Colonic mucosa (tissue), 4 donors: ENCODE measurements around the gene TPD52L2. TPM values are rescaled to one million over a fixed set of nuclear protein-coding genes. Genes with fewer than 3 reads are reported as not detected.
"Not testable (repeated sequence)": the region's sequence is repeated elsewhere in the genome, so short reads cannot be mapped to it uniquely, and the experiment has no call there.

Source experiments
- DNase-seq: peaks from one replicate; pipeline ENCODE4 v3.0.0-alpha.2; 2020
- H3K27ac ChIP-seq: fragments of 200-600 bp; one replicate; pipeline ENCODE4 v1.8.0; 2021
- H3K27me3 ChIP-seq: fragments of 200-600 bp; one replicate; pipeline ENCODE4 v1.8.0; 2021
- H3K36me3 ChIP-seq: fragments of 200-600 bp; one replicate; pipeline ENCODE4 v1.8.0; 2021
- H3K4me1 ChIP-seq: fragments of 200-600 bp; one replicate; pipeline ENCODE4 v1.8.0; 2021; ENCODE audit warnings: mild to moderate bottlenecking
- H3K4me3 ChIP-seq: fragments of 200-600 bp; one replicate; pipeline ENCODE4 v1.8.0; 2021
- H3K9ac ChIP-seq, 2 donors: one replicate each; pipeline ENCODE4 v1.7.0; 2013; ENCODE audit warnings: control low read depth in 2 of 2, low read depth in 2 of 2, low read length in 2 of 2
- H3K9me3 ChIP-seq: fragments of 200-600 bp; one replicate; pipeline ENCODE4 v1.8.0; 2021
- intact Hi-C: fragments of 100-400 bp; cut with DNase I; formaldehyde crosslinking; loops from one replicate; pipeline ENCODE4 v1.14.1; 2022
- total RNA-seq, 2 donors: library from RNA; stranded (reverse); fragmentation: NEBNext Ultra II Directional in 1 of 2; extraction: Animal tissue kit (Norgen Biotek cat#: 25700) in 1 of 2; gene quantifications; one replicate each; pipeline ENCODE4 v1.2.1, GENCODE V29; 2021
- TF ChIP-seq, protein P1 (sequence below): fragments of 200-600 bp; IDR thresholded peaks from one replicate; pipeline ENCODE4 v1.8.0; 2022; ENCODE audit warnings: antibody characterized with exemption, mild to moderate bottlenecking
- donor health status: healthy.
- donor health status: DM: no; HTN: no; CAD: no.
- donor health status: DM: no; HTN: no; CAD: no.

The TPD52L2 gene
- total RNA-seq, 2 donors from 2014 or later, result 54.0 to 66.1 TPM

GRCh38 chr20:63923651-63924050, 58.6 kb downstream of the TPD52L2 start:
- H3K9me3 ChIP-seq, result no peaks in the 10 kb centered on the region
- no peaks in the 10 kb centered on the region for H3K27me3 ChIP-seq
- no peak overlapping the region for H3K27ac ChIP-seq
- H3K36me3 ChIP-seq, result peaks cover 8% of the 10 kb centered on the region
- intact Hi-C loops, result no loop called here
- no peaks in the 10 kb centered on the region for H3K4me1 ChIP-seq
- TF ChIP-seq, protein P1, sequence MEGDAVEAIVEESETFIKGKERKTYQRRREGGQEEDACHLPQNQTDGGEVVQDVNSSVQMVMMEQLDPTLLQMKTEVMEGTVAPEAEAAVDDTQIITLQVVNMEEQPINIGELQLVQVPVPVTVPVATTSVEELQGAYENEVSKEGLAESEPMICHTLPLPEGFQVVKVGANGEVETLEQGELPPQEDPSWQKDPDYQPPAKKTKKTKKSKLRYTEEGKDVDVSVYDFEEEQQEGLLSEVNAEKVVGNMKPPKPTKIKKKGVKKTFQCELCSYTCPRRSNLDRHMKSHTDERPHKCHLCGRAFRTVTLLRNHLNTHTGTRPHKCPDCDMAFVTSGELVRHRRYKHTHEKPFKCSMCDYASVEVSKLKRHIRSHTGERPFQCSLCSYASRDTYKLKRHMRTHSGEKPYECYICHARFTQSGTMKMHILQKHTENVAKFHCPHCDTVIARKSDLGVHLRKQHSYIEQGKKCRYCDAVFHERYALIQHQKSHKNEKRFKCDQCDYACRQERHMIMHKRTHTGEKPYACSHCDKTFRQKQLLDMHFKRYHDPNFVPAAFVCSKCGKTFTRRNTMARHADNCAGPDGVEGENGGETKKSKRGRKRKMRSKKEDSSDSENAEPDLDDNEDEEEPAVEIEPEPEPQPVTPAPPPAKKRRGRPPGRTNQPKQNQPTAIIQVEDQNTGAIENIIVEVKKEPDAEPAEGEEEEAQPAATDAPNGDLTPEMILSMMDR, result no peak
- no peak for DNase-seq
- H3K9ac ChIP-seq, result no peak overlapping the region
- no peak overlapping the region for H3K4me3 ChIP-seq

- Histone ChIP-seq H3K27me3 (no peaks in the 10 kb centered on the region), H3K4me3 (no peak overlapping the region), H3K9me3 (no peaks in the 10 kb centered on the region), H3K27ac (no peak overlapping the region), H3K9ac (no peak overlapping the region), H3K36me3 (peaks cover 11% of the 10 kb centered on the region), H3K4me1 (no peaks in the 10 kb centered on the region)
- TF ChIP-seq, protein P1, result no peak
- DNase-seq, result no peak
- intact Hi-C loops, result no loop called here
Observed at GRCh38 chr20:63924241-63924640, 59.2 kb downstream of the TPD52L2 start.

DNA sequence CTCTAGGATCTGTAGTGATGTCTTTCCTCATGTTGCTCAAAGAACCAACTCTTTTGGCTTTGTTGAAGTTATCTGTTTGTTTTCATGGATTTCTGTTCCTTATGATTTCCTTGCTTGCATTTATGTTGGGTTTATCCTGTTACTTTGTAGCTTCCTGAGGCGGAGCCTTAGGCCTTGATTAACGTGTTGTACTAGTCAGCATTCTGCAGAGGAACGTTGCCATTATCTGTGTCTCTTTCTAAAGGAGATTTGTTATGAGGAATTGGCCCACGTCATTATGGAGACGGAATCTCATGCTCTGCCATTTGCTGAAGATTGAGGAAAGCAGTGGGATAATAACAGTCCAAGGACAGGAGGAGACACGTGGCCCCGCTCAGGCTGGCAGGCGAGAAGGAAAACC, 61.2 kb downstream of the TPD52L2 start:
- Histone ChIP-seq H3K36me3 (peaks cover 18% of the 10 kb centered on the region), H3K27me3 (no peaks in the 10 kb centered on the region), H3K9ac (no peak overlapping the region), H3K9me3 (no peaks in the 10 kb centered on the region), H3K4me3 (no peak overlapping the region), H3K27ac (no peak overlapping the region), H3K4me1 (no peaks in the 10 kb centered on the region)
- TF ChIP-seq, protein P1, result no peak
- intact Hi-C loops, result no loop called here
- no peak for DNase-seq

GRCh38 chr20:63929071-63929470, 64.0 kb downstream of the TPD52L2 start:
- no peaks in the 10 kb centered on the region for H3K9me3 ChIP-seq
- H3K27ac ChIP-seq, result no peak overlapping the region
- TF ChIP-seq, protein P1, result no peak
- H3K4me1 ChIP-seq, result no peaks in the 10 kb centered on the region
- H3K27me3 ChIP-seq, result no peaks in the 10 kb centered on the region
- H3K36me3 ChIP-seq, result peaks cover 18% of the 10 kb centered on the region
- H3K4me3 ChIP-seq, result no peak overlapping the region
- DNase-seq, result no peak
- intact Hi-C loops, result no loop called here
- H3K9ac ChIP-seq, result no peak overlapping the region

DNA sequence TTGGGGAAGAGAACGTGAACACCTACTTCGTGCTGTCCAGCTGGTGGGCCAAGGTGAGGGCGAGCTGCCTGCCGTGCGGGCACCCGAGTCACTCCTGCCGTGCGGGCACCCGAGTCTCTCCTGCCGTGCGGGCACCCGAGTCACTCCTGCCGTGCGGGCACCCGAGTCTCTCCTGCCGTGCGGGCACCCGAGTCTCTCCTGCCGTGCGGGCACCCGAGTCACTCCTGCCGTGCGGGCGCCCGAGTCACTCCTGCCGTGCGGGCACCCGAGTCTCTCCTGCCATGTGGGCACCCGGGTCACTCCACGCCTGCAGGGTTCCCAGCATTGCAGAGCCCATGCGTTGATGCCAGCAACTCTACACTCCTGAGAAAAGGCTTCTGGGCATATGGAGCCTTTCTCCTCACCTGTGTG, 64.4 kb downstream of the TPD52L2 start:
- H3K4me3 ChIP-seq, intact Hi-C loops, H3K4me1 ChIP-seq, DNase-seq, H3K27ac ChIP-seq, H3K9ac ChIP-seq, H3K27me3 ChIP-seq, H3K9me3 ChIP-seq: not testable (repeated sequence)
- H3K36me3 ChIP-seq, result peaks cover 18% of the 10 kb centered on the region

DNA sequence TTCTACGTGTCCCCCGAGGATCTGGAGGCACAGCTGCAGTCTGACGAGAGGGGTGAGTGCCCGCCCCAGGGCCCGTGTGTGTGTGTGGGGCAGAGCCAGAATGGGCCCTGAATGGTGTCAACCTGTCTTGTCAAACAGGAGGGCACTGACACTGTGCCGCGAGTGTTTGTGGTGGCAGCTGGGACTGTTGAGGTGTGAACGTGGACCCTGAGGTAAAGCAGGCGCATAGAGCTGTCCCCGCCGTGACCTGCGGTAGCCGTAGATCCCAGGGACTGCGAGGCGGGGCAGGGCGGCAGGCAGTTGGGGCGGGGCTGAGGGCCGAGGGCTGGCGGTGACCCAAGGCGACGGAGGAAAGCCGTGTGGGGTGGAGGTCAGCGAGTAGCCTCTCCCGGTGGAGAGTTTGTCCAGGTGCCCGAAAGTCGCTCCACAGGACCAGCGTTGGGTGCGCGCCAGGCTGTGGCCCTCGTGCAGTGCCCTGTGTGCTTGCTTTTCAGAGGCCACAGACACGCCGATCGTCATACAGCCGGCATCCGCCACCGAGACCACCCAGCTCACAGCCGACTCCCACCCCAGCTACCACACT, 66.0 kb downstream of the TPD52L2 start:
- DNase-seq, result no peak
- TF ChIP-seq, protein P1, result no peak
- peaks cover 18% of the 10 kb centered on the region for H3K36me3 ChIP-seq
- no peaks in the 10 kb centered on the region for H3K27me3 ChIP-seq
- H3K27ac ChIP-seq, result no peak overlapping the region
- intact Hi-C loops, result no loop called here
- no peak overlapping the region for H3K4me3 ChIP-seq
- H3K9me3 ChIP-seq, result no peaks in the 10 kb centered on the region
- no peak overlapping the region for H3K9ac ChIP-seq
- H3K4me1 ChIP-seq, result no peaks in the 10 kb centered on the region
